Stimulated activated CD4-positive, alpha-beta T cell treated with anti-CD3 and anti-CD28 coated beads, Interleukin-1b, Interleukin-23, amount 100 ng/mL, for 1 hour (primary cell): ENCODE data around the gene TMEM91.

Experiments
- DNase-seq, 2 donors: peaks; one replicate each; pipeline ENCODE4 v3.0.0-alpha.2; 2020; ENCODE audit warnings: low read depth in 2 of 2

Gene TMEM91

GRCh38 chr19:41411100-41411967 lies 35.0 kb downstream of the TMEM91 start:
- DNase-seq: no peak

- no peak for DNase-seq
Observed at GRCh38 chr19:41411968-41412265, 35.6 kb downstream of the TMEM91 start.

DNA sequence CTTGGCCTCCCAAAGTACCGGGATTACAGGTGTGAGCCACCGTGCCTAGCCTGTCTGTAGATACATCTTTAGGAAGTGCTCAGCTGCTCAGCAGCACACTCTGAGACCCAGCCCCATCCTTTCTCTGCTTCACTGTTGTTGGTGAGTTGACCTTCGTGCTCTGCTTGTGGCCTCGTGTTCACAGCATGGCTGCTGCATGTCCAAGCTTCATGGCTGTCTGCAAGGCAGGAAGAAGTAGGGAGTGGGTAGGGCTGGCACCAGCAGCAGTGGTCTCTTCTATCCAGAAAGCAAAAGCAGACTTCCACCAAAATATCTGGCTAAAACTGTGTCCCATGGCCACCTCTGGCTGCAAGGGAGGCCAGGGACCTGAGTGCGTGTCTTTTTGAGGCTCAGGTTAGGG lies 36.6 kb downstream of the TMEM91 start:
- DNase-seq: no peak

DNA sequence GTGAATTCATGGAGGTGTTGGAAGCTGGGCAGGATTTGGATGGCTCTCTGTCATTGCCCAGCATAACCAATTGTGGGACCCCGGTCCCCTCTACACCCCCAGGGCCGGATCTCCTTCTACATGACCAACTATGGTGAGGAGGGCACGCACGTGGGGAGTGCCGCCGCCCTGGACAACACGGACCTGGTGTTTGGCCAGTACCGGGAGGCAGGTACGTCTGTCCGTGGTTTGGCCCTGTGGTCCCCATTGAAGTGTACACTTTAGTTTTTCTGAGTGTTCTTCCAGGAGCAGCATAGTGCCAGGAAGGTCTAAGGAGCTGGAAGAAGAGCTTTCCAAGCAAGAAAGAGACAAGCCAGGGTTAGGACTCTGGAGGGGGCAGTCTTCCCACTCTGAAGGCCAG lies 37.6 kb downstream of the TMEM91 start:
- no peak for DNase-seq

- DNase-seq: no peak
Observed at GRCh38 chr19:41414461-41414860, 38.1 kb downstream of the TMEM91 start.

GRCh38 chr19:41415154-41415571 lies 38.8 kb downstream of the TMEM91 start:
- DNase-seq: no peak

GRCh38 chr19:41416194-41416674 lies 39.9 kb downstream of the TMEM91 start:
- DNase-seq: no peak

- DNase-seq: no peak
Observed at GRCh38 chr19:41420101-41420880, 44.0 kb downstream of the TMEM91 start.

GRCh38 chr19:41421314-41421713 lies 45.0 kb downstream of the TMEM91 start:
- DNase-seq: no peak

- no peak for DNase-seq
Observed at GRCh38 chr19:41421973-41422372, 45.6 kb downstream of the TMEM91 start.

- no peak for DNase-seq
Observed at GRCh38 chr19:41422456-41422855, 46.1 kb downstream of the TMEM91 start.

- DNase-seq: no peak
Observed at GRCh38 chr19:41422955-41423354, 46.6 kb downstream of the TMEM91 start.

GRCh38 chr19:41424335-41425173 lies 48.2 kb downstream of the TMEM91 start:
- no peak for DNase-seq

- DNase-seq: no peak
Observed at GRCh38 chr19:41425174-41426115, 49.1 kb downstream of the TMEM91 start.

GRCh38 chr19:41426116-41426841 lies 49.9 kb downstream of the TMEM91 start:
- no peak for DNase-seq

DNA sequence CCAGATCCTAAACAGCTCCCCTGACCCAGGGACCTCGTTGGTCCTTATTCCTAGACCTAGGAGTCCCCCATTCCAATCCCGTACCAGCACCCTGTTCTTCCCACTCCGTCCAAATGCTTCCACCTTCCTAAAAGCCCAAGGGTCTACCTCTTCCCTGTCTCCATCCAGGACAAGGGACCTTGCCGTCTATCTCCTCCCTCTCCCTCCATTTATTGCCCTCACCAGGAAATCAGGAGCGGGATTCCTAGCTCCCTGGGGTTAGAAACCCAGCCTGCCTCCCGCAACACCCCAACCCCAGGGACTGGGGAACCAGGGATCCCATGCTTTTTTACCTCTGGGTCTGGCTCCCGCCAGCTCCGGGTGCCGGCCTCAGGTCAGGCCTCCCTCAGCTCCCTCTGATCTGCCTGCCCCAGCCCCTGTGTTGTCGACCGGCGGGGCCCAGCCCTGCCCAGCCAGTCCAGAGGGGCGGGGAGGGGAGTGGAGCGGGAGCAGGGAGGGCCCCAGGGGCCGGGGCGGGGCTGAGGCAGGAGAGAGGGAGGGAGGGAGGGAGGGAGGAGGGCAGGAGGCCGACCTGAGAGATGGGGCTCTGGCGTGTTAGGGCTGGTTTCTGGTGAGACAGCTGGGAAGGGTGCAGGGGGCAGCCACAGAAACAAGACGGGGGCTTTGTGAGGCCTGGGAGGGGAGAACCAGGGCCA lies 50.8 kb downstream of the TMEM91 start, which contains the start of gene B3GNT8:
TSS of gene B3GNT8 (minus strand) at position 423 of the 695 bp plus-strand sequence. CDS start 596 bp downstream, outside the sequence.
- DNase-seq: peak in 1 of 2 donors; percentile 7

- DNase-seq: no peak
Observed at GRCh38 chr19:41427647-41428480, 51.5 kb downstream of the TMEM91 start.

- DNase-seq: no peak
Observed at GRCh38 chr19:41428481-41428859, 52.1 kb downstream of the TMEM91 start.

DNA sequence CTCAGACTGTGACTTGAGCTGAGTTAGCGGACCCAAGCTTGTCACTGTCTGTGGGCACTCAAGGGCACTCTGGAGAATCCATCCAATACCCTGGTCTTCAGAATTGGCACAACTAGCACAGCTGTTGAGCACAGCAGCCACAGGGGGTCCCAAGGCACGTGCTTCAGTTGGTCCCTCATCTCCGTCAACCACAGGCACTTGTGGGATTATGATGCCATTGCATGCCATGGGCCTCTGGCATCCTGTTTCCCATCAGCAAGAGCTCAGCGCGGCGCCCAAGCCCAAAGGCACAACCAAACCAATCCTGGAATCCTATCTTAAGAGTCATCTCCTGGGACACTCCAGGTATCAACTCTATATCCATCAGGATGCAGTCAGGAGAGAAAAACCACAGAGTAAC lies 54.6 kb downstream of the TMEM91 start:
- DNase-seq: no peak
